ENCODE measurements around the gene KCNIP2.
A peak's percentile ranks its signal among the peaks of the same experiment; 100 is the strongest.
"Not testable (repeated sequence)": the region's sequence is repeated elsewhere in the genome, so short reads cannot be mapped to it uniquely, and the experiment has no call there.

The KCNIP2 gene

GRCh38 chr10:101828766-101829551 is 14.6 kb downstream of the KCNIP2 start:
- no peak for DNase-seq (ENCODE audit: low spot score)

- DNase-seq (ENCODE audit: low spot score) = no peak
Measured at GRCh38 chr10:101827919-101828600, 15.5 kb downstream of the KCNIP2 start.

GRCh38 chr10:101826852-101827434 is 16.7 kb downstream of the KCNIP2 start:
- no peak for DNase-seq (ENCODE audit: low spot score)

GRCh38 chr10:101824736-101825135 is 18.9 kb downstream of the KCNIP2 start:
- no peak for DNase-seq (ENCODE audit: low spot score)

GRCh38 chr10:101818872-101819633 is 24.5 kb downstream of the KCNIP2 start:
- peak; percentile 42 for DNase-seq (ENCODE audit: low spot score)

- peak; percentile 94 for DNase-seq (ENCODE audit: low spot score)
Measured at GRCh38 chr10:101818119-101818871, 25.3 kb downstream of the KCNIP2 start, which contains the start of gene OGA. Gene OGA, minus strand, starts transcription at chr10:101818444. Its CDS starts 422 bp downstream, at chr10:101818022.

- DNase-seq (ENCODE audit: low spot score) = peak; percentile 58
Measured at GRCh38 chr10:101817337-101818118, 26.1 kb downstream of the KCNIP2 start.

GRCh38 chr10:101816913-101817336 is 26.7 kb downstream of the KCNIP2 start:
- no peak for DNase-seq (ENCODE audit: low spot score)

GRCh38 chr10:101816376-101816775 is 27.2 kb downstream of the KCNIP2 start:
- no peak for DNase-seq (ENCODE audit: low spot score)

- no peak for DNase-seq (ENCODE audit: low spot score)
Measured at GRCh38 chr10:101814466-101815071, 29.0 kb downstream of the KCNIP2 start.

- no peak for DNase-seq (ENCODE audit: low spot score)
Measured at GRCh38 chr10:101812606-101813005, 31.0 kb downstream of the KCNIP2 start.

- no peak for DNase-seq (ENCODE audit: low spot score)
Measured at GRCh38 chr10:101807158-101807557, 36.4 kb downstream of the KCNIP2 start.

- DNase-seq (ENCODE audit: low spot score) = no peak
Measured at GRCh38 chr10:101803511-101803910, 40.1 kb downstream of the KCNIP2 start.

GRCh38 chr10:101797403-101798059 is 46.1 kb downstream of the KCNIP2 start:
- DNase-seq (ENCODE audit: low spot score) = no peak

- DNase-seq (ENCODE audit: low spot score) = no peak
Measured at GRCh38 chr10:101793526-101793925, 50.1 kb downstream of the KCNIP2 start.

GRCh38 chr10:101789686-101790085 is 53.9 kb downstream of the KCNIP2 start:
- no peak for DNase-seq (ENCODE audit: low spot score)

- not testable (repeated sequence) for DNase-seq (ENCODE audit: low spot score)
Measured at GRCh38 chr10:101789231-101789630, 54.4 kb downstream of the KCNIP2 start.

GRCh38 chr10:101785801-101786200 is 57.8 kb downstream of the KCNIP2 start:
- DNase-seq (ENCODE audit: low spot score) = no peak

GRCh38 chr10:101784558-101784957 is 59.0 kb downstream of the KCNIP2 start:
- DNase-seq (ENCODE audit: low spot score) = no peak

- peak; percentile 60 for DNase-seq (ENCODE audit: low spot score)
Measured at GRCh38 chr10:101783736-101784118, 59.9 kb downstream of the KCNIP2 start.

Measured in iPS-NIHi11 (cell line).